CMK (cell line): ENCODE data around the gene ADSS1.
A peak's percentile ranks its signal among the peaks of the same experiment; 100 is the strongest.
"Not testable (repeated sequence)": the region's sequence is repeated elsewhere in the genome, so short reads cannot be mapped to it uniquely, and the experiment has no call there.

ENCODE experiments used
- DNase-seq: peaks from one replicate; pipeline ENCODE4 v3.0.0-alpha.2; 2010; ENCODE audit warnings: low read depth

Gene ADSS1

DNA sequence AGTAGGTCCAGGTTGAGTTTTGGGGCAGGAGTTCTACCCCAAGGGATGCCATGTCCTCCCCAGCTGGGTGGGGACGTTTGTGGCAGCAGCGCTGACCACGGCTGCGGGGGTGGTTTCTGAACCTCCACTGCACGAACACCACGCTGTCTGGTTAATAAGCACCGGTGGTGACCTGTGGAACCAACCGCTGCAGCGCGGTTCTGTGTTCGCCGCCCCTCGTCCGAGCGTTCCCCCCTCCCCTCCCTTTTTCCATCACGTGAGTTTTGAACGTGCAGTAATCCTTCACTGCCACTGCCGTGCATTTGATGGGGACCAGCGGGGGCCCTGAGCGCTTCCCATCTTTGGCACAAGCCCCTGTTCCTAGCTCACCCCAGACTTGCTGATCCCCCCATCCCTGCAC, 6.4 kb upstream of the ADSS1 start:
- no peak for DNase-seq

DNA sequence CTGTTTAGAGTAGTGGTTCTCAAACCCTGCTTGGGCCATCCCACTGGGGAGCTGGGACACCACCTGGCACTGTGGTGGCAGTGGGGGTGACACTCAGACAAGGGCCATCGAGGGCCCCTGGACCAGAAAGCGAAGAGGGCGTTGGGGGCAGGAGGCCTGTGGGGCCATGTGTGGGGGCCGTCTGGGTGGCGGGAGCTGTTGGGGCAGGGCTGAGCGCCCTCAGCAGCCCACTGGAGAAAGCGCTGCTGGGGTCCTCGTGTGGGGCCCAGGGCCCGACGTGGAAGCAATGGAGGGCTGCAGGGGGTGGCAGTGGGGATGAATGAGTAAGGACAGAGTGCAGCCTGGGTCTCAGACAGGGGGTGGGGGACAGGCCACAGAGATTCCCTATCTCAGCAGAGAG, 5.9 kb upstream of the ADSS1 start:
- DNase-seq: no peak

DNA sequence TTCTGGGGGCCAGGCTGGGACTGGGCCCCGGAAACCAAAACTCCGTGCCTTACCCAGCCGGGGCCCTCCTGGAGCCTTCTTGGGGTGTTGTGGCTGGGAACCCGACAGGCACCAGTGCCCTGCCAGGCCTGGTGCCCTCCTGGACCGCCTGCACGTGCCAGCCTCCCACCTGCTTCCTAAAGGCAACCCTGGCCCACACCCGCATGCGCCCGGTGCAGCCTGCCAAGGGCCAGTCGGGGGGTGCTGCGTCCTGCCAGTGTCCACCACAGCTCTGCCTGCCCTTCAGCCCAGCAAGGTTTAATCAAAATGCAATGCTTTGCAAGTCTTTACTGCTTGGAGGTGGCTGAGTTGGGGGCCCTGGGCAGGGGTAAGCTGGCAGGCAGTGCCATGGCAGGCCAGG, 5.2 kb upstream of the ADSS1 start:
- no peak for DNase-seq

DNA sequence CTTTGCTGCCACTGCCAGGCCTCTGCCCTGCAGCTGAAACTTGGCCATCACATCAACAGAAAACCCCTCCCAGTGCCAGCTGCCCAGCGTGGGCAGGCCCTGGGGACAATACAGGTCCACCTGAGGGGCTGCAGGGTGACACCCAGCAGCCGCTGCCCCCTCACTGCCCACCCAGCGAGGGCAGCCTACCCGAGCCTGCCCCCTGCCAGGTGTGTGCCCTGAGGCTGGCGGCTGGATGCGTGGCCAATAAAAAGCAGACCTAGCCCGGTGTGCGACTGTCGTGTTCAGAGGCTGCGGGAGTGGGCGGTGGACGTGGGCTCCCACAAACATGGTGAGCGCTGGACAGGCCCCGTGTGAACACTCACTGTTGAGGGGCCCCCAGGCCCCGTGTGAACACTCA, 4.7 kb upstream of the ADSS1 start:
- no peak for DNase-seq

DNA sequence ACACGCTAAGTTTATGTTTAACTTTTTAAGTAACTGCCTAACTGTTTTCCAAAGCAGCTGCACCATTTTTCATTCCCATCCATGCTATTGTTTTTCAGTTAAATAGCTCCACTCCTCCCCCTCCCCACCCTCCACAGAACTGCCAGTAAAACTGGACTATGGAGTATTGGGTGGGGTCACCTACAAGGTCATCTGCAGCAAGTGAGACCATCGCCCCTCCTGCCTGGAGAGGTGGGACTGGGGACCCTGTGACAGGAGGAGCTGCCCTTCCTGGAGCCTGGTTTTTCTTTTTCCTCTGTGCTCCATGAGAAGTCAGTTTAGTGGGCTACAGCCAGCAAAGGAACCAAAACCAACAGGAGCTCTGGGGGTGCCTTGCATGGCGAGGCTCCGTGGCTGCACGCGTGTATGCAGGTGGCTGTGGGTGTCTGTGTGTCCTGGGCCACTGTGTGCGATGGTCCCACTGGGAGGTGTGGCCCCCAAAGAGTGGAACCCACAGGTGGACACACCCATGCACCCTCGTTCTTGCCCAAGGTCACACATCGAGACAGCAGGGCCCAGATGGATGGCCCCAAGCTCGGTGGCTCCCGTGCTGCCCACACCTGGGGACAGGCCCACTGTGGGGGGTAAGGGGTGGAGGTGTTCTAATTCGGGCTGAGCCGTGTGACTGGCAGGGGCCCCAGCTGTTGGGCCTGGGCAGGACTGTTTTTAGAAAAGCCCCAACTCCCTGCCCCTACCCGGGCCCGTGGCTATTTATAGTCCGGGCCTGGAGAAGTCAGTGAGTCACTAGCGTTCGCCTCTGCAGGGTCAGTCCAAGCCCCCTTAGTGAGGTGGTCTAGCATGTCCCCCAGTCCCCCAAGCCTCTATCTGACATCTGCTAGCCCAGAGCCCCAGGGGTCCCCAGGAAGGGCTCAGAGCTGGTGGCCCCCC, 2.3 kb upstream of the ADSS1 start:
- DNase-seq: no peak

DNA sequence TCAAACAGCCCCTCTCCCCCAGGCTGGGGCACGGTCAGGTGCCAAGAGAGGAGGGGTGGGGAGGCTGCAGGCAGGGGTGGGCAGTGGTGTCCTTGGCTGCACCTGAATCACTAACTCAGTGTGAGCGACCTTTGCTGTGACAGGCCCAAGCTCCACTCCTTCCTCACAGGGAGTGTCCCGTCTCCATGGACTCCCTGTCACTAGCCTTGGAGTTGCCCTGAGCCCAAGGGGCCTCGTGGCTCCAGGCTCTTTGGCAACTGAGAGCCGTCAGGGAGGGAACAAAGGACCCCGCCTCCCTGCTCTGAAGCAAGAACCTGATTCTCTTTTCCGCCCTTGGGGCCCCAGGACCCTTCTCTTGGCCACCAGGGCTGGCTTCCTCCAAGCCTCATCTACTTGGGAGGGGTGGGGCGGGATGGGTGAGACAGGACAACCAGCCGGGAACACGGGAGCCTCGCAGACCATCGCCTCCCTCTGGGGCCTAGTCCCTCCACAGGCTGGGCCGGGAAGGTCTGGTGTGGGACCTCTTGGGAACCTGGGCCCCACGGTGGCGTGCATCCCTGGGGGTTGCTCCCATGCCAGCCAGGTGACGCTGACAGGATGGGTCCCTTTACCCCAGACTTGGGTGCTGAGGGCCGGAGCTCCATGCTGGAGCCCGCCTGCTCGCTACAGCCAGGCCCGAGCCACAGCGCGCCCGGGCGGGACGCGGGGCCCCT, 935 bp upstream of the ADSS1 start:
- no peak for DNase-seq

DNA sequence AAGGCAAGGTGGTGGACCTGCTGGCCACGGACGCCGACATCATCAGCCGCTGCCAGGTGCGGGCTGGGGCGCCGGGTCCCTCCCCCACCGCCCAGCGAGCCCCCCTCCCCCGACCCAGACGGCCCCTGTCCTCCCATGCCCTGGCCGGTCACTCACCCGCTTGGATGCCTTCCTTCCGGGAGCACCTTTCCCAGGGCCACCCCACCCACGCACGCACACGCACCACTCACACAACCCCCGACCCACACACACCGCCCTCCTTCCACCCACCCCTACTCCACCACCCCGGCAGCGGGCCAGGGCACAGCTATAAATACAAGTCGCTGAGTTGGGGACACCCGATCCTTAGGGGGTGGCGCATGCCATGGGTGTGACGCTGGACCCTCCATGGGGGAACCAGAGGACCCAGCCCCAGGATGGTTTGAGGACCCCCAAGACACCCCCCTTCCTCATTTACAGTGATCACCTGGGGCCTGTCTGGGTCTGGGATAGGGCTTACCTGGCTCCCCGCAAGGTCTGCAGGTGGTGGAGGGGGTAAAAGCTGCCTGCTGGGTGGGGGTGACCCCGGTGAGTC, 465 bp downstream of the ADSS1 start:
- DNase-seq: peak; percentile 44

DNA sequence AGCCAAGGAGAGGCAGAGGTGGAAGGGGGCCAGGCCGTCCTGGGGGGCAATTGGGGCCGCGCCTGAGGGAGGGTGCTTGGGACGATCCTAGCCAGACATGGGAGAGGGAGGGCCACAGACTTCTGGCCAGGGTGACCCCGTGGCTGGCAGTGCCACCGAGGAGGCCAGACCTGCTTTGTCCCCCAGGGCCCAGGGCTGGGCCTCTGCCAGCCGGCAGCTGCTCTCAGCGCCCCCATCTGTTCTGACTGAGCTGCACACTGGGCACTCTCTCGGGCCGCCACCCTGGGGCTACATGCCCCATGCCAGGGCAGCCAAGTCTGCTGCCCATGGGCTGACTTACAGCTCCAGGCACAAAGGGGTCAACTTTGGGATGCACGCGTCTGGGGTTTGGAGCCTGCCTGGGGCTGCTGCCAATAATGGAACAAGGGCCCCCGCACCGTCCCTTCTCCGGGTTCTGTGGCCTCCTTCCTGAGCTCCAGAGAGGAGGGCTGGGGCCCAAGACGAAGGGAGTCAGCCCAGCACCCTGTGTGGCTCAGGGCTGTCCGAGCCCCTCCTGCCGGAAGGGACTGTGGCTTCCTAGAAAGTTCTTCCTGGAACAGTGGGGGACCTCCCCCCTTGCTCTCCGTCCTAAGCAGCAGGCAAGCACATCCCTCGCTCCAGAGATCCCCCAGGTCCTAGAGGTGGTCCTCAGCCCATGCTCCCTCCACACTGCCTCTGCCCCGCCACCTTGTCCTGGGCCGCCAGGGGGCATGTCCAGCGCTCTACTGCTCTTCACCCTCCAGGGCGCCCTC, 1.1 kb downstream of the ADSS1 start:
- DNase-seq: peak; percentile 37

DNA sequence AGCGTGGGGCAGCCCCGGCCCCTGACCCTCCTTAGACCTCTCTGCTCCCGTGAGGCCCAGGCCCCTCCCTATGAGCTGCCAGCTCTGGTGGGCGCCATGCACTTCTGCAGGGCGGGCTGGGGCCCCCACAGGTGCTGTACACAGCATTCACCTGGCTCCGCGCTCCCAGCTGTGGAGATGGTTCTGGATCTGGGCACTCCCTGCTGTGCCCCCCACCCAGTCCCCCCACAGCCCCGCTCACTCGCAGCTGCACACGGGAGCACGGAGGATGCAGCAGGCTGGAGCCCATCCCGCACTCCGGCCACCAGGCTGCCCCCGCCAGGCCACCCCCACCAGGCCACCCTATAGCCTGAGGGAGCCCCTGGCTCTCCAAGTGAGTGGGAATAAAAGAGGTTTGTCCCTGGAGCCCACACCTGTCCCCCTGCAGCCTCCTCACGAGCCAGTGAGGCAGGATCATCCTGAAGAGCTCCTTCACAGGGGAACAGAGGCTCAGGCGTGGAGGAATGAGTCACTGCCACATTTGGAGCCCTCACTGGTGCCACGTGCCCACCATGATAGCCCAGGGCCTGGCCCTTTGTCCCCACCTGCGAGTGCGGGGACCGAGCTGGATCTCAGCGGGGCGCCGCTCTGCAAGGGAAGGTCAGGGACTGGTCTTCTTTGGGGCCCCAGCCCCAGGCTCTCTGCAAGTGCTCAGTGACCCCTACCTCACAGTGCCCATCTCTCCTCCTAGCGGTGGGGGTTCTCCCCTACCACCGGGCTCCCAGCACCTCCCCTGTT, 1.9 kb downstream of the ADSS1 start:
- DNase-seq: no peak

DNA sequence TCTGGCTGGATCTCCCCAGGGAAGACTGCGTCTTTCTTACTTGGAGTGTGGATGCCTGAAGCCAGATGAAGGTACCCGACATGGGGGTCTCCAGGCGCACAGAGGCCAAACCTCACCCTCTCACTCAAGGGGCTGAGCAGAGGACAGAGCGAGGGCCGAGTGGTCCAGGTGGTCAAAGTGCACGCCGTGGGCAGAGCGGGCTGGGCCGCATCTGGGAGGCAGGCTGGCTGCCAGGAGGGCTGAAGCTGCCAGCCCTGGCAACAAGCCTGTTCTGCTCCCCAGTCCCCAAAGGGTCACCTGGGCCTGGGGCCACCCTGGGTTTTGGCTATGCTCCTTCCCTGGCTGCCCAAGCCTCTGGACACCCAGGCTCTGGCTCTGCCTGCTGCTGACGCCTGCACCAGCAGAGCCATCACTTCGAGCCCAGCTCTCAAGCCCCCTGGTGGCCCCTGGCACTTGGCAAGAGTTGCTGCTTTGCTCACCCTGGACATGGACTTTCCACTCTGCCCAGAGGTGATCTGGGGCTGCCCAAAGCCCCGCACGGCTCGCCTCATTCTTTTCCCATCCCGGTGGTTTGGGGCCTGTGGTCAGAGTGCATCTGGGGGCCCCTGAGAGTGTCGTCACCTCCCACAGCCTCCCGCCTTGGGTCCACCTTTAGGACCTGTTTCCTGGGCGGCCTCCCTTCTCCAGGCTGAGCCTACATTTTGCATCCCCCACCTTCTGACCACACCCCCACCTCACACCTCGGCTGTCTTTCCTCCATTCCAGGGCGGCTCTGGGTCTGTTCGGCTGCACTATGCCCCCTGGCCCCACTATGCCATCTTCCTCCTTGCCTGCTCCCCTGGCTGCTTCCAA, 2.8 kb downstream of the ADSS1 start:
- DNase-seq: no peak

DNA sequence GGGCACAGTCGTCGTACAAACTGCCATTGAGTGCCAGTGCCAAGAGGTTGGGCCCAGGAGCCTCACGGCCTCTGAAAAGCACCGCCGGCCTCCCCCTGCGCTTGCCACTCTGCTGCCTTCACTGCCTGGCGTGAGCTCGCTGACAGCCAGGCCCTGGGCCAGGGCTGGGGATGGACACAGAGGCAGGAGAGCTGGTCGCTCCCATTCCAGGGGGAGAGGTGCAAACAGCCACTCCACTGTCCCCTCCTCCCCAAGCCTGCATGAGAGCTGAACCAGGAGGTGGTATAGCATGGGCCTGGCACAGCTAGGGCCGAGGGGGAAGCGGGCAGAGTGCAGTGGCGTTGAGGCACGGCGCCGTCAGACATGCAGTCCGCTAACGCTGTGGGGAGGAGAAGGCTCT, 4.6 kb downstream of the ADSS1 start:
- no peak for DNase-seq

DNA sequence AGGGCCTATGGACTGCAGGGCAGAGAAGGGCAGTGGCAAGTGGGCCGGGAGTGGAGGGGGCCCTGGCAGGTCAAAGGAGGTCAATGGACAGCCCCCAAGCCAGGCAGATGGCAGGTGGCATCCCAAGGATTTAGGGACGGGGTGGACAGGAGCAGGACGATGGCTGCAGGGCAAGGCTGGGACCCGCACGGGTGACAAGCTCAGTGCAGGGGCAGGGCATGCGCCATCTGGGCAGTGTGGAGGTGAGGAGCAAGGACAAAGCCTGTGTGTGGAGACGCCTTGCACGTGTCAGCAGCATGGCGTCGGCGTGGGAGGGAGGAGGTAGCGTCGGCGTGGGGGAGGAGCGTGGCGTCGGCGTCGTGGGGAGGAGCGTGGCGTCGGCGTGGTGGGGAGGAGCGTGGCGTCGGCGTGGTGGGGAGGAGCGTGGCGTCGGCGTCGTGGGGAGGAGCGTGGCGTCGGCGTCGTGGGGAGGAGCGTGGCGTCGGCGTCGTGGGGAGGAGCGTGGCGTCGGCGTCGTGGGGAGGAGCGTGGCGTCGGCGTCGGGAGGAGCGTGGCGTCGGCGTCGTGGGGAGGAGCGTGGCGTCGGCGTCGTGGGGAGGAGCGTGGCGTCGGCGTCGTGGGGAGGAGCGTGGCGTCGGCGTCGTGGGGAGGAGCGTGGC, 5.3 kb downstream of the ADSS1 start:
- not testable (repeated sequence) for DNase-seq

DNA sequence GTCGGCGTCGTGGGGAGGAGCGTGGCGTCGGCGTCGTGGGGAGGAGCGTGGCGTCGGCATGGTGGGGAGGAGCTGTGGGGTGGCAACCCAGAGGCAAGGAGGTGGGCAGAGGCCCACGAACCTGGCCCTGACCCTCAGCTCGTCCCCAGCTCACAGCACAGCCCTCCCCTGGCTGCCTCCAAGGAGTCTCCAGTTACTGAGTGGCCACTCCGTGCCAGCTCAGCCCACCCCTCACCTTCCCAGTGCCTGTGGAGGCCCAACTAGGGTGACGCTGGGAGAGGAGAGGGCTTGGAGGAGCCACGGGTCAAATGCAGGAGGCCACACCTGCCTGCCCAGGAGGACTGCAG, 5.8 kb downstream of the ADSS1 start:
- no peak for DNase-seq

DNA sequence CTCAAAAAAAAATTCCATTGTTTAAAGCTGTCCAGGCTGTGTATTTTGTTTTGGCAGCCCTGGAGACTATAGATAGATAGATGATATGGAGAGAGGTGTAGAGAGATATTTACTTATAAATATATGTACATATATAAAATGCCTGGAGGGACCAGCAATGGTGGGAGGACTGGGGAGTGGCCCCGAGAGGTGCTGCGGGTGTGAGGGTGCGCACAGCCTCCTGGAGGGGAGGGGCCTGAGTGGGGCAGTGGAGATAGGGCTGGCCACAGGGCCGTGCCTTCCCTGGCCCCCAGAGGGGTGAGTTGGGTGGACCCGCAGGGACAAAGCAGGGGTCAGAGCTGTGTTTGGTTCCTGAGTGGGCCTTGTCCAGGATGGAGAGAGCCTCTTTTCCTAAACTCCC, 6.5 kb downstream of the ADSS1 start:
- DNase-seq: no peak

DNA sequence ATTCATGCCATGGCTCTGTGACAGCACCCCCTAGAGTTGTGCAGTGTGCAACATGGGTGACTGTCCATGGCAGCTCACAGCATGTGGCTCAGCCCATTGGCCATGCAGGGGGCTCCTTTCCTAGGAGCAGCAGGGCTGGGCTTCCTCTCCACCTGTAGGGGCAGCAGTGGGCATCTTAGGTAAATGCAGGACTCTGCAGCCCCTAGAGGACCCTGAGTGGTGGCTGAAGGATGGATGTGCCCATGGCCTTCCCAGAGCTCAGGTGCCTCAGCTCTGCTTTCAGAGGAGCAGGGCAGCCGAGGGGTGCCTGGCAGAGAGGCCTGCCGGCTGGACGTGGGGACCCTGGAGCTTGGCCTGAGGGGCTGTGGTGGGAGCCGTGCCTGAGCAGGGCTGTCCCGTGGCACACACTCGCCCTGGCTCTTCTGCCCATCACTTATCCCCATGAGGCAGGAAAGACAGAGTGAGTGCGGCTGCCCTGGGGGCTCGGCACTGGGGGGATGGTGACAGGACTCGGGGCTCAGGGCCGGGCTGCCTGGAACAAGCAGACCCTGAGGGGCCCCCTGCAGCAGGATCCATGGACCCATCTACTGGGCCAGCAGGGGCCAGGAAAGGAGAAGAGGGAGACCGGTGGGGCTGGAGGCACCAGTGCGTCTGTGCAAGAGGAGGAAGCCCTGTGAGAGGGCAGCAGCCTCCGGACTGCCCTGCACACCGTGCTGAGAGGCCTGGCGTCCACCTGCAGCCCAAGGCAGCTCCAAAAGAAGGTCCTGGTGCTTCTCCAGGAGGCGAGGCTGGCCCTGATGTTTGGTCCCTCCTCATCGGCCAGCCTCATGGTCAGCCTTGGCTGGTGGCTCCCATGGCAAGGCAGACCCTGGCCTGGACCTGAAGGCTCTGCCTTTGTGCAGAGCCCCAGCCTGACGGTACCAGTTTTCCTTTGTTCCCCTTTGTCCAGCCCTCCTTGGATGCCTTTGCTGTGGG, 7.6 kb downstream of the ADSS1 start:
- no peak for DNase-seq

DNA sequence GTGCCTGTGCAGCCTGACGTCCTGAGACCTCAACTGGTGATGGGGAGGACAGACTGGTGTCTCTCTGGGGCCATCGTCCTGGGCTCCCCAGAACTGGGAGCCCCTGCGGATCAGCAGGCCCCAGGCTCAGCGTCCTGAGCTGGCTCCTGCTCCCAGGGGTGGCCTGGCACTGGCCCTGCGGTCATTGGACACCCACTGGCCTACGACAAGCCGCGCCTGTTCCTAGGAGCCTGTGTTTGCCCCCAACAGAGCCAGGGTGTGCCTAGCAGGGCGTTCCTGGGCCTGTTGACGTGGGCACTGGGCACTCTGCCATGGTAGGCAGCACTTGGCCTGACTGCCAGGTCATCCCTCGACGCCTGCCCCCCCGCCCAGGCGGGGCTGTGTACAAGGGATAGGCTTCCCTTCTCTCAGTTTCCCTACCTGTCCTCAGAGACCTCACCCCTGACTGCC, 8.4 kb downstream of the ADSS1 start:
- no peak for DNase-seq

DNA sequence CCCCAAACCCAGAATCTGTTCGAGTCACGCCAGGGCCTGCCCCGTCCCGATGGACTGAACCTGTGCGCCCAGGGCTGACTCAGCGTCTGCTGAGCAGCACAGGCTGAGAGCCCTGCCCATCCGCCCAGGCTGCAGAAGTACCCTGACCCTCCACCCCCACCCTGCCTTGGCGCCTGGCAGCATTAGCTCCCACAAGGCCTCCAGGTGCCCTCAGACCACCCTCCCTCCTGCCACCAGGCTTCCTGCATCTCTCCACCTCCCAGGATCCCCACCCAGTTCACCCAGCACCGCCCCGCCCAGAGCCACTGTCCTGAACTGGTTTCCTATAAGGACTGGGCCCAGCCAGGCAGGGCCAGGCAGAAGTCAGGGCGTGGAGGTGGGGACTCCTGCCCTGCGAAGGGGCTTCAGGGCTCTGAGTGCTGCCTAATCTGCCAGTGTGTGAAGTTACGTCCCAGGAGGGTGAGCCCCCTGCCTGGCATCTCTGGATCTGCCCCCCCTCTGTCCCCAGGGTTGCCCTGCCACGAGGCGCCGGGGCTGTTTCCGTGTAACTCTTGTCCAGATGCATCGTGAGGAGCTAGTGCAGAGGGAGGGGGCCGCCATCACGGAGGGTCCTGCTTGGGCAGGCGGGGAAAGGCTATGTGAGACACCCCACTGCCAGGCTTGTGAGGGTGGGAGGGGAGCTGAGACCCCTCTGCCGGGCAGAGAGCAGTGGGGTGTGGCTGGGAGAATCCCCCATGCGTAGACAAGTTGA, 9.1 kb downstream of the ADSS1 start:
- DNase-seq: no peak

DNA sequence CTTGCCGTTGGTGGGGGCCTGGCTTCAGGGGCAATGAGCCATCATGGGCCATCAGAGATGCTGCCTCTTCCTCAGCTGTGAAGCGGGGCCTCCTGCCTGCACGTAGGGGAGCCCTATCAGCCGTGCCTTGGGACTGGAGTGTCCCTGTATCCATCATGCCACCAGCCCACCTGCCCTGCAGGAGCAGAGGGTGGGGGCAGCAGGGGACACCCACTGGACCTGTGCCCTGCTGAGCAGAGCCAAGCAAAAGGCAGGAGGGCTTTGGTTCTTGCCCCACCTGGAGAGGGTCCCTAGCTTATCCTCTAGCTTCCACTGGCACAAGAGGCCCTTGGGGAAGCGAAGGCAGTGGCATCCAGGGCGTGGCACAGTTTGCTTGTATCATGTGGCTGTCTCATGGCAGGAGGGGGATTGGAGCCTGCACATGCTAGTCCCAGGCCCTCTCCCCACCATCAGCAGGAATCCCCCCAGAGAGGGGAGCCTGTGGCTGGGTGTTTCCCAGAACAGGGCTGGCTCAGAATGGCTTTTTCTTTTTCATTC, 10.1 kb downstream of the ADSS1 start:
- no peak for DNase-seq
